ENCODE measurements around the gene PALB2.

PALB2 gene

DNA sequence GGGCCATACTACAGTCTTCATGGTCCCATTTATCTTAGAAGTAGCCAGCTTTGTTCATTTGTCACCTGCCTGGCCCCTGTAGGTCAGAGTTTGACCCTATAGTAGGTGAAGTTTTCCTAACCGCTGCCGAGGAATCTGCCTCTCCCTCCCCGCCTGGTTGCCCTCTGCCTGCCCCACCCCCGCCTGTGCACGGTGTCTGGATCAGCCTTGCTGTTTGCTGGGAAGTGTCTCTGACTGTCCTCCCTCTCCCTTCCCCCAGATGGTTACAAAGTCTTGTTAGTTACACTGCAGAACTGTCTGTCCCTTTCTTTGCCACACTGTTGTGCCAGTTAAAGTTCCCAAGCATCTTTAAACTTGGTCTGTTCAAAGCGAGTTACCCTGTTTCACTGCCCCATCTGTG lies 77.9 kb downstream of the PALB2 start:
- no peak overlapping the region for H3K4me3 ChIP-seq (replicated peaks; ENCODE audit: low read depth, low read length)
- no peak for DNase-seq (ENCODE audit: low read depth)
- TF ChIP-seq, protein P1, sequence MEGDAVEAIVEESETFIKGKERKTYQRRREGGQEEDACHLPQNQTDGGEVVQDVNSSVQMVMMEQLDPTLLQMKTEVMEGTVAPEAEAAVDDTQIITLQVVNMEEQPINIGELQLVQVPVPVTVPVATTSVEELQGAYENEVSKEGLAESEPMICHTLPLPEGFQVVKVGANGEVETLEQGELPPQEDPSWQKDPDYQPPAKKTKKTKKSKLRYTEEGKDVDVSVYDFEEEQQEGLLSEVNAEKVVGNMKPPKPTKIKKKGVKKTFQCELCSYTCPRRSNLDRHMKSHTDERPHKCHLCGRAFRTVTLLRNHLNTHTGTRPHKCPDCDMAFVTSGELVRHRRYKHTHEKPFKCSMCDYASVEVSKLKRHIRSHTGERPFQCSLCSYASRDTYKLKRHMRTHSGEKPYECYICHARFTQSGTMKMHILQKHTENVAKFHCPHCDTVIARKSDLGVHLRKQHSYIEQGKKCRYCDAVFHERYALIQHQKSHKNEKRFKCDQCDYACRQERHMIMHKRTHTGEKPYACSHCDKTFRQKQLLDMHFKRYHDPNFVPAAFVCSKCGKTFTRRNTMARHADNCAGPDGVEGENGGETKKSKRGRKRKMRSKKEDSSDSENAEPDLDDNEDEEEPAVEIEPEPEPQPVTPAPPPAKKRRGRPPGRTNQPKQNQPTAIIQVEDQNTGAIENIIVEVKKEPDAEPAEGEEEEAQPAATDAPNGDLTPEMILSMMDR (IDR thresholded peaks at IDR 0.05; ENCODE audit: low read length, missing control alignments) = no peak

DNA sequence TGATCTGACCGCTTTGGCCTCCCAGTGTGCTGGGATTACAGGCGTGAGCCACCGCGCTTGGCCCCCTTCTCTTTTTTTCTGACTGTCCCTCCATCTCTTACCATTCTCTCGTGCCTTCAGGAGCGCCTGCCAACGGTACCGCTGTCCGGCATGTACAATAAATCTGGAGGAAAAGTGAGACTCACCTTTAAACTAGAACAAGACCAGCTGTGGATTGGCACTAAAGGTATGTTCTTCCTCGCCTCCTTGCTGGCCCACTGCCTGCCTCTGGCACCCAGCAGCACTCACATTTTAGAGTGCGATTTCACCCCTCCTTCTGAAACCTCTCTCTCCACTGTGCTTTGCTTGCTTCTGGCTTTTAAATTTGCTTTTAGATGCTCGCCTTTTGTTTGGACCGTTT lies 78.6 kb downstream of the PALB2 start:
- TF ChIP-seq, protein P1 (IDR thresholded peaks at IDR 0.05; ENCODE audit: low read length, missing control alignments) = no peak
- no peak for DNase-seq (ENCODE audit: low read depth)
- H3K4me3 ChIP-seq (replicated peaks; ENCODE audit: low read depth, low read length) = no peak overlapping the region

DNA sequence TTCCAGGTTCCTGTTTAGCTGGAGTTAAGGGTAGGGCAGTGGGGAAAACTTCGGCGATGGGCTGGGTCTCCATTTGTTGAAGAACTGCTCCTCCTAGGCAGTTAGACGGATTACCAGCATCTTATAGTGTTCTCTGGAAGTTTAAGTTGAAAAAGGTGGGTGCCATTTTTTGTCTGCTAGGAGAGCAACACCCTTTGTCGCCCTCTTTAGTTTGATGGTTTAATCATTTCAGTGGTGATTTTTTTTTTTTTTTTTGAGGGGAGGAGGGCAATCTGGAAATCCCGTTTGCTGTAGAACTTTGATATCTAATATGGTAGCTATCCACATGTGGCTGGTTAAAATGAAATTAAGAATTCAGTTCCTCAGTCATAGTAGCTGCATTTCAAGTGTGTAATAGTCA lies 79.5 kb downstream of the PALB2 start:
- no peak for DNase-seq (ENCODE audit: low read depth)
- TF ChIP-seq, protein P1 (IDR thresholded peaks at IDR 0.05; ENCODE audit: low read length, missing control alignments) = no peak

DNA sequence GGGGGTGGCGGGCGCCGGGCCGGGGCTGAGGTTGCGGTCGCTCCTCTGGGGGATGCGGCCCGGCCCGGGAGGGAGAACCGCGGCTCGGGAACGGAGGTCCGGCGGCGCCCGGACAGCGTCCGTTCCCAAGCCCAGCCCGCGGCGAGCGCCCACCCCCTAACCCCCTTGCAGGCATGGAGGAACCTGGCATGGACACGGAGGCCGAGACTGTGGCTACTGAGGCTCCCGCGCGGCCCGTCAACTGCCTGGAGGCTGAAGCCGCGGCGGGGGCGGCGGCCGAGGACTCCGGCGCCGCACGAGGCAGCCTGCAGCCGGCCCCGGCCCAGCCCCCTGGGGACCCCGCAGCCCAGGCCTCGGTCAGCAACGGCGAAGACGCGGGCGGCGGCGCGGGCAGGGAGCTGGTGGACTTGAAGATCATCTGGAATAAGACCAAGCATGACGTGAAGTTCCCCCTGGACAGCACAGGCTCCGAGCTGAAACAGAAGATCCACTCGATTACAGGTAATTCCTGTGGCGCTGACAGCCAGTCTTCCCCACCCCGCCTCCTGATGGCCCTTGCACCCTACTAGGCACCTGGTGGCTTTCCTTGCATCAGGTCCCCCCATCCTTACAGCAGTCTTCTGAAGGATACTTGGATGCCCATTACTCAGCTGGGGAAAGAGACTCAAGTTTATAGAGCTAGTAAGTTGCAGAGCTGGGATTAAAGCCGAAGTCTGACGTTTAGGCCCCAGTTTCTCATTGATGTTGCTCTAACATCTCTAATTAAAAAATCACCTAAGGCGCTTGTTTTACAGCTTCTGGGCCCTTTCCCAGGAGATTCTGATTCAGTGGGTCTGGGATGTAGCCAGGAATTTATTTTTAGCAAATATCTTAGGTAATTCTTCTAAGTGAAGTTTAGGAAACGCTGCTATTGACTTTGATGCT lies 83.1 kb downstream of the PALB2 start:
- TF ChIP-seq, protein P1 (IDR thresholded peaks at IDR 0.05; ENCODE audit: low read length, missing control alignments) = no peak
- peak; percentile 33 for DNase-seq (ENCODE audit: low read depth)

More for the DNA sequence above, 79.5 kb downstream of the PALB2 start:
- H3K4me3 ChIP-seq (replicated peaks; ENCODE audit: low read depth, low read length) = no peak overlapping the region

DNA sequence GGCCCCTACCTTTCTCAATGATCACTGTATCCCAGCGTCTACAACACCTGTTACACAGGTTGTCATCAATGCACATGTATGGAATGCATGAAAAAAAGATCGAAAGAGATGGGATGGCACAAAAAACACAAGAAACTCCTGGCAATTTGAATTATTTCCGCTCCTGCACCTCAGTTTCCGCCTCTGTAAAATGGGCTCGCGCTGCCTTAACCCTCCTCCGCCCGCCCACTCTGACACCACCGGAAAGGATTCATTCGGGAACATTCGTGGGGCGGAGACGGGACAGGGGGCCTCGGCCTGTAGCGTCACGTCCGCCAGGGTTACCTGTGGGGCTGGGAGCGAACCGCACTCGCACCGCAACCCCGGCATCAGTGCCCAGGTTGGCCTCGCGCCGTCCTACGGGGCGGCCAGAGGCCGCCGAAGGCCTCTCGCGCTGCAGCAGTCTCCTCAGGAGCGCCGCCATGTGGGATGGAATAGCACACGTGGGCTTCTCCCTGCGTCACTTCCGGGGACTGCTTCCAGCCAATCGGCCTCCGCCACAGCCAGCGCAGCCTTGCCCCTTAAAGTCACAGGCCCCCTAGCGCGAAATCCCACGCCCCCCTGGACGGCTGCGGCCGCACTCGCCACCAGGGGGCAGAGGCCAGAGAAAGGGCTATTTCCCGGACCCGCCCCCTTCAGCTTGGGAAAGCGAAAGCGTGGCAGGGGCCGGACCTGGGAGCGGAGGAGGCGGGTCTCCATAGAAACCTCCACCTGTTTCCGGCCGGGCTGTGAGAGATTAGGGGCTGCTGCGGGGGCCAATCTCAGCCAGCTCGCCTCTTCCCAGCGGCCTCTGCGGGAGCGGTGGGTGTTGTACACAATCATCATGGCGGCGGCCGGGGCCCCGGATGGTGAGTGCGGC lies 84.0 kb downstream of the PALB2 start, which contains the start of the genes EARS2 and UBFD1:
Gene EARS2, minus strand, starts transcription at position 470 of the 898 bp plus-strand sequence. Its CDS starts 7 bp downstream, at position 463.
Gene UBFD1, plus strand, starts transcription at position 847 of the 898 bp plus-strand sequence. Its CDS starts 16 bp downstream, at position 863.
- TF ChIP-seq, protein P1 (IDR thresholded peaks at IDR 0.05; ENCODE audit: low read length, missing control alignments) = peak; percentile 79
- peak within 1 kb of the TSS; percentile 89 for H3K4me3 ChIP-seq (replicated peaks; ENCODE audit: low read depth, low read length)
- DNase-seq (ENCODE audit: low read depth) = peak; percentile 99

More for the DNA sequence above, 83.1 kb downstream of the PALB2 start:
- peak overlapping the region; percentile 89 for H3K4me3 ChIP-seq (replicated peaks; ENCODE audit: low read depth, low read length)

DNA sequence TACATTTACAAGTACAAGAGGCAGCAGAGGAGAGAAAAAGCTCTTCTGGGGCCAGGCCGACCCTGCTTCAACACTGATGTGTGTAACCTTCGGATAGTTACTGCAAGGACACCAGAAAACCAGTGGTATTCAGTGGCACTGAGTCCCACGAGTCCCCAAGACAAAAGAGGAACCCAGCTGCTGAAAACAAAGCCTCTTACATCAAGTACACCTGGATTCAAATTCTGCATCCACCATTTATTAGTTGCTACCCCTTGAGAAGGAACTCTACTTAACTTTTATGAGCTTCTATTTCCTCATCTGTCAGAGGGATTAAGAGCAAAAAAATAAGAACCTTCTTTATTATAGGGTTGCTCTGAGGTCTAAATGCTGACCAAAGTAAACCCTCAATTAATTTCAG lies 86.6 kb downstream of the PALB2 start:
- TF ChIP-seq, protein P1 (IDR thresholded peaks at IDR 0.05; ENCODE audit: low read length, missing control alignments) = no peak
- no peak overlapping the region for H3K4me3 ChIP-seq (replicated peaks; ENCODE audit: low read depth, low read length)
- DNase-seq (ENCODE audit: low read depth) = no peak
